Measurements from ENCODE around the gene EIF4E1B. TPM values are rescaled to one million over a fixed set of nuclear protein-coding genes. Genes with fewer than 3 reads are reported as not detected.

Gene EIF4E1B
- total RNA-seq, 1 experiment from 2014 or later = not detected

DNA sequence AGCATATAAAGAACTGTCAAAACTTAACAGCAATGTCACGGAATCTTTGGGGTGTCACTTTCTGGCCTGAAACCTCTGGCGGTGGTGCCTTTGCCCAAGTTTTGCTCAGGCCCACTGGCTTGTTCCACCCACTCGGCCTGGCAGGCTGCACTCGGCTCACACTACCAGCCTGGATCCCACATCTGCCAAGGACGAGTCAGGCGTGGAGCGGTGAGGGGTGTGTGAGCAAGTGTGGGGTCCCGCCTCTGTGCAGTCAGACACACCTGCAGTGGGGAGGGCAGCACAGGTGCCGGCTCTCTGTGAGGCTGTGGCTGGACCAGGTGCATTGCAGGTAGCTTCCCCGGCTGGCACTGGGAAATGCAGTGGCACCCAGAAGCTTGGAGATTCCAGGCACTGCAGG lies 56.8 kb downstream of the EIF4E1B start:
- H3K27ac Mint-ChIP-seq (ENCODE audit: unreplicated experiment) = no peak overlapping the region
- no peak for TF ChIP-seq CTCF (IDR thresholded peaks at IDR 0.05; ENCODE audit: unreplicated experiment)
- peaks cover 13% of the 10 kb centered on the region for H3K4me1 Mint-ChIP-seq (ENCODE audit: low read depth, unreplicated experiment)
- H3K4me3 Mint-ChIP-seq (ENCODE audit: low read depth, unreplicated experiment) = no peak overlapping the region
- intact Hi-C loops (cut with micrococcal nuclease; ENCODE audit: unreplicated experiment) = no loop called here
- H3K36me3 Mint-ChIP-seq (ENCODE audit: insufficient read depth, unreplicated experiment) = no peaks in the 10 kb centered on the region
- no peak for DNase-seq
- BruUV-seq (replicated peaks) = no TSS peak
- CTCF ChIA-PET = no interaction called here
- H3K27me3 Mint-ChIP-seq (ENCODE audit: unreplicated experiment) = peaks cover 41% of the 10 kb centered on the region
- peaks cover 3% of the 10 kb centered on the region for H3K9me3 Mint-ChIP-seq (ENCODE audit: low read depth, unreplicated experiment)

GRCh38 chr5:176687881-176688280 lies 57.4 kb downstream of the EIF4E1B start:
- intact Hi-C loops (cut with micrococcal nuclease; ENCODE audit: unreplicated experiment) = no loop called here
- CTCF ChIA-PET = interaction anchor here (0.6 kb wide), 1 partner anchor 40 kb away, joined by 5 read pairs; the partner anchor contains the start of gene TSPAN17

DNA sequence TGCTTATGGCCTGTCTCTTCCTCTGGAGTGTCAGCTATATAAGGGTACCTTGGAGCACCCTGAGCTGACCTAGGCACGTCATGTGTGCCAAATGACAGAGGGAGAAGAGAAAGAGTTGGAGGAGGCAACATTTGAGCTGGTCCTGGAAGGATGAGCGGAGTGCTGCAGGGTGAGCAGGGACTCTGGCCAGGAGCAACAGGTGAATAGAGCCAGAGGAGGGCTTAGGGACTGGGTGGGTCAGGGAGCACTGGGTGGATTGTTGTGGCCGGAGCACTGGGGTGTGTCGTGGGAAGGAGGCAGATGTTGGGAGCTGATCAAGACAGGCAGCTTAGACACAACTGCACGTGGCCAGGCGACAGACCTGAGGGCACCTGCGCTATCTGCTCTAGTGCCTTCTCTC lies 60.4 kb downstream of the EIF4E1B start:
- no TSS peak for BruUV-seq (replicated peaks)
- CTCF ChIA-PET = interaction anchor here (0.5 kb wide), 1 partner anchor 219 kb away, joined by 3 read pairs; no protein-coding TSS in a partner anchor
- H3K27me3 Mint-ChIP-seq (ENCODE audit: unreplicated experiment) = peaks cover 23% of the 10 kb centered on the region
- H3K36me3 Mint-ChIP-seq (ENCODE audit: insufficient read depth, unreplicated experiment) = peaks cover 5% of the 10 kb centered on the region
- intact Hi-C loops (cut with micrococcal nuclease; ENCODE audit: unreplicated experiment) = no loop called here
- no peaks in the 10 kb centered on the region for H3K9me3 Mint-ChIP-seq (ENCODE audit: low read depth, unreplicated experiment)
- TF ChIP-seq CTCF (IDR thresholded peaks at IDR 0.05; ENCODE audit: unreplicated experiment) = no peak
- peaks cover 29% of the 10 kb centered on the region for H3K4me1 Mint-ChIP-seq (ENCODE audit: low read depth, unreplicated experiment)
- no peak overlapping the region for H3K27ac Mint-ChIP-seq (ENCODE audit: unreplicated experiment)
- no peak for DNase-seq
- H3K4me3 Mint-ChIP-seq (ENCODE audit: low read depth, unreplicated experiment) = no peak overlapping the region

More at GRCh38 chr5:176687881-176688280, 57.4 kb downstream of the EIF4E1B start:
- BruUV-seq (replicated peaks) = no TSS peak
- DNase-seq = no peak
- Mint-ChIP-seq H3K36me3 (ENCODE audit: insufficient read depth, unreplicated experiment) (no peaks in the 10 kb centered on the region), H3K4me3 (ENCODE audit: low read depth, unreplicated experiment) (no peak overlapping the region), H3K27me3 (ENCODE audit: unreplicated experiment) (peaks cover 35% of the 10 kb centered on the region), H3K27ac (ENCODE audit: unreplicated experiment) (no peak overlapping the region), H3K4me1 (ENCODE audit: low read depth, unreplicated experiment) (peaks cover 19% of the 10 kb centered on the region), H3K9me3 (ENCODE audit: low read depth, unreplicated experiment) (peaks cover 3% of the 10 kb centered on the region)
- TF ChIP-seq CTCF (IDR thresholded peaks at IDR 0.05; ENCODE audit: unreplicated experiment) = no peak

GRCh38 chr5:176691524-176691923 lies 61.0 kb downstream of the EIF4E1B start:
- Mint-ChIP-seq H3K4me1 (ENCODE audit: low read depth, unreplicated experiment) (peaks cover 29% of the 10 kb centered on the region), H3K4me3 (ENCODE audit: low read depth, unreplicated experiment) (no peak overlapping the region), H3K36me3 (ENCODE audit: insufficient read depth, unreplicated experiment) (peaks cover 5% of the 10 kb centered on the region), H3K9me3 (ENCODE audit: low read depth, unreplicated experiment) (no peaks in the 10 kb centered on the region), H3K27me3 (ENCODE audit: unreplicated experiment) (peaks cover 25% of the 10 kb centered on the region), H3K27ac (ENCODE audit: unreplicated experiment) (no peak overlapping the region)
- CTCF ChIA-PET = interaction anchor here (0.5 to 0.6 kb wide), 2 partner anchors 218 to 314 kb away, joined by 3 read pairs; no protein-coding TSS in a partner anchor
- no TSS peak for BruUV-seq (replicated peaks)
- intact Hi-C loops (cut with micrococcal nuclease; ENCODE audit: unreplicated experiment) = no loop called here
- no peak for TF ChIP-seq CTCF (IDR thresholded peaks at IDR 0.05; ENCODE audit: unreplicated experiment)
- no peak for DNase-seq
